Measurements from ENCODE around the gene ARHGEF19.
"Not testable (repeated sequence)": the region's sequence is repeated elsewhere in the genome, so short reads cannot be mapped to it uniquely, and the experiment has no call there.

The ARHGEF19 gene

DNA sequence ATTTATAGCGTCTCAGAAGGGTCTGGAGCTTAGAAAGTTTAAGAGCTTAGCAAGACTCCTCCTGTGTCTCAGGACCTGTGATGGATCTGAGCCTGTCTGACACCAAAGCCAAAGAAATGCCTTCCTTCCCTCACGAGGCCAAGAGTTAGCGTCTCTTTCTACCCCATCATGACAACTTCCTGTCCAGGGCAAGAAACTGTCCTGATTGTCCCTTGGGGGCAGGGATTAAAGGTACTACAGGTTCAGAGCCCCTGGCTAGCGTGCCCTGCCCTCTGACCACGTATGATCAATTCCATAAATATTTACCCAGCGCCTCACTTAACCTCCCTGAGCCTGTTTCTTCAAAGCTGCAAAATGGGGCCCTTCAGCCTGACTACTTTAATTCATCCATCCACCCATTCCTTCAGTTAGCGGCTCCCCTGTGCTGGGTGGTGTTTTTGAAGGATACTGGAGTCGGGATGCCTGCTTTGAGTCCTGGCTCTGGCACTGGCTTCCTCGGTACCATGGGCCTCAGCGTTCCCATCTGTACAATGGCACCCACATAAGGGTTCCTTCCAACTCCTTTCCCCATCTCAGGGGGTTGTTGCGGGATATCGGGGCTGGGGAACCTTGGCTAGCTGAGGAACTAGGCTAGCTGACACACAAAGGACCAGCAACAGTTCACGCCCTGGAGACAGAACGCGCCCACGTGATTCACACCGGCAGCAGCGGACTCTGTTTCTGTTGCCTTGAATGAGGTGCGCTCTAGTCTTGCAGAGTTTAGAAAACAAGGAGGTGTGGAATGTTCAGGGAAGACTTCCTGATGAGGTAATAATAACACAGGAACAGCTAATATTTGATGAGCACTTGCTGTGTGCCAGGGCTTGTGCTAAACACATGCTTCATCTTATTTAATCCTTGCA is 33.6 kb downstream of the ARHGEF19 start:
- no peak for DNase-seq

DNA sequence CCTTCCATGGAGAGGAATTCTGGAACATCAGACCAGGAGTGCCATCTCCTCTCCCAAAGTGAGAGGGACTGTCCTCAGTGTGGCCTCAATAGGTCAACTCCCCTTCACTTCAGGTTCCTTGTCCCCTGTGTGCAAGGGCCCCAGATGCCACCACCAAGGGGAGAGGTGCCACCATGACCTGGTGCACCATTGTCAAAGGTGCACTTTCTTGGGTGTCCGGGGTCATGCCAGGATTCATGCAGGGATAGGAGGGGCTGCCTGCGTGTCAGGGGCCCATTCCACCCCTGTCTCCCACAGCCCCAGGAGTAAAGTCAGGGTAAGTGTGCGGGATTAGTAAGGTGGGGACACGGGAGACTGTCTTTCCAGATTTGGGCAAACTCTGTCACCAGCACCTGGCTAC is 35.1 kb downstream of the ARHGEF19 start:
- DNase-seq = no peak

DNA sequence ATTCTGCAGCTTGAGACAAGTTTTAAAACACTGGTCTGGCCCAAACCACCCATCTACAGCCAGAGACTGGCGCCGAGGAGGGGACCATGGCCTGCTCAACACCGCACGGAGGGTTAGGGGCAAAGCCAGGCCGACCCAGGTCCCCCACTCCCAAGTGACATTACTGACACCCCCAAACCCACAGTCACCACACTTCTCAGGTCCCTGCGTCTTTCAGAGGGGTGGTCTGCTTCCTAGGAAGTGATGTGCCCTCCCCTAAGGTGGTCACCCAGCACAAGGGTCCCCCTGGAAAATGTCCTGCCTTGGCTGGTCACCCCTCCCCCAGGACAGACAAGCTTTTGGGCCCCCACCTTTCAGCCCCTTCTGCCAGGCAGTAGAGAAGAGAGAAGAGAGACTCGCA is 35.8 kb downstream of the ARHGEF19 start:
- DNase-seq = no peak

DNA sequence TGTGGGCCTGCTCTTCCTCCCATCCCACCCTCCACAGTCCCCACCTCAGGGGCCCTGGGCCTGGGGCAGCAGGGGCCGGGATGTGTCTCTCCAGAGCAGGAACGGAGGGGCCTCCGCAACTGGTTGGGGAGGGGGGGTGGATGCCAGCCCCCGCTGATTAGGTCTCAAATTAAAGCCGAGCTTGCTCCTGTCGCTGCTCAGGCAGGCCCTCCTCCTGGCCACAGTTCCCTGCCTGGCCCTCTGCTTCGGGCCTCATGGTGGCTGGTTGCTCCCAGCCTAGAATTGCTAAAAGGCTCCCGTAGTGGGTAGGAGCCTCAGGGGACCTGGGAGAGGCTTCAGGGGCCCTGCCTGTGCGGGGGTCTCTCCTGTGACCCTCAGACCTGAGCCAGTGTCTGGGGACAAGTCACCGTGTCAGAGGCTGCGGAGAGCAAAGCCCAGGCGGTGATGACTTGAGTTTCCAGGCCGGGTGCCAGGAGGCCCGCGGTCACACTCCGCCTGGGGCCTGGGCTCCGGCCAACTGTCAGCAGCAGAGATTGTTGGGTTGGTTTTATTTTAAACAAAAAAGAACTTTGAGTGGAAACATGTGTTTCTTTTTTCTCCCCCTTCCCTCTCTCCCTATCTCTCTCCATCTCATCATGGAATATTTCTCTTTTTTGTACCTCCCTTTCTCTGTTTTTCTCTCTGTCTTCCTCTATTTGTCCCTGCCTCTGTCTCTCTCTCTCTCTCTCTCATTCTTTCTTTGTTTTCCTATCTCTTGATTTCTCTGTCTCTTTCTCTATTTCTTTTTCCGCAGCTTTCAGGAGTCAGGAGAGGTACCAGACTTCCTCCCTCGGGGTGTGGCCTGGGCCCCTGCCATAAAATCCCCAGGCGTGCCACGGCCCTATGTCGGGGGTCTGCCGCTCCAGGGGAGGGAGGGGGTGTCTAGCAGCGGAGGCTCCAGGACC is 36.6 kb downstream of the ARHGEF19 start:
- no peak for DNase-seq

DNA sequence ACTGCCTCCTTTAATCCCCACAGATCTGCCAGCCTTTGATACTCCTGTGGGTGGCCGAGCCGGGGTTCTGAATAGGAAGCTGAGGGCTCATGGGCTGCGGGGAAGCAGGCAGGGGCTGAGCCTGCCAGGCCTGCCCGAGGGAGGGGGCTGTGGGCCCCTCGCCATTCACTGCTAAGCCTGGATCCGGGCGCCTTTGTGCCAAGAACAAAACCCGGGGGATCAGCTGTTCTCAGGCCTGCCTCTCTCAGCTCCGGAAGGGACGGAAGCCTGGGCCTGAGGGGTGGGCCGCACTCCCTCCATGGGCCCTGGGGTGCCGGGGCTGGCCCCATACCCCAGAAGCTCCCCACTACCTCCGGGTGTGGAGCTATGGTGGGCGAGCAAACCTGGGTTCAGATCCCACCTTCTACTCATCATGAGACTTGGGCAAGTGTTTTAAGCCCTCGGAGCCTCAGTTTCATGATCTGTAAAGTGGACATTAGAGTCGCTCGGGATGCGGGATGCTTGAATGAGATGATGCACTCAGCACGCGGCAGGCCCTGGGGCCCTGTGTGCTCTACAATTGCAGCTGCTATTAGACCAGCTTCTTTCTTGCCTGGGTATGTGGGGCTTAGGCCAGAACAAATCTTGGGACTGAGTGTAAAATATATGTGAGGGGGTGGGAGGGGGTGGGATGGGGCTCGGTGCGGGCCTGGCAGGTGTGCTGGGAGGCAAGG is 37.4 kb downstream of the ARHGEF19 start:
- no peak for DNase-seq

DNA sequence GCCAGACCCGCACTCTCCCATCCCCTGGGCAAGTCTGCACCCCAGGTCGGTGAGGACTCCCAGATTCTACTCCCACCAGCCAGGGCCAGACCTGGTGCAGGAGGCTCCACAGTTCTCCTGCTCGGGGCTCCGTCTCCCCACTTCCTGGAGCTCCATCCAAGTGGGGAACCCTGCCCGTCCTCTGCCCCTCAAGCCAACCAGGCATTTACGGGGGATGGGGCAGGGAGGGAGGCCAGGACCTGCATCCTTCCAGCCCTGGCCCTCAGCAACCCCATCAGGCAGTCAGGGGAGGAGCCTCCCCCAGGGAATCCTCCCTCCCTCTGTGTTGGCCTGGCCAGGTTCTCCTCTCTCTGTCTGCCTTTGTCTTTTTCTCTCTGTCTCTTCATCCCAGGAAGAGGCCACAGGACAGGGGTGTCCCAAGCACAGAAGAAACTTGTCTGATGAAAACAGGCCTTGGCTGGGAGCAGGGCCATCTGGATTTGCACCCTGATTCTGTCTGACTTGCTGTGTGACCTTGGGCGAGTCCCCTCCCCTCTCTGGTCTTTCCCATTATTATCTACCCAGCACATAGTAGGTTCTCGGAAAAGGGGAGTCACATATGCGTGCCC is 38.1 kb downstream of the ARHGEF19 start:
- no peak for DNase-seq

DNA sequence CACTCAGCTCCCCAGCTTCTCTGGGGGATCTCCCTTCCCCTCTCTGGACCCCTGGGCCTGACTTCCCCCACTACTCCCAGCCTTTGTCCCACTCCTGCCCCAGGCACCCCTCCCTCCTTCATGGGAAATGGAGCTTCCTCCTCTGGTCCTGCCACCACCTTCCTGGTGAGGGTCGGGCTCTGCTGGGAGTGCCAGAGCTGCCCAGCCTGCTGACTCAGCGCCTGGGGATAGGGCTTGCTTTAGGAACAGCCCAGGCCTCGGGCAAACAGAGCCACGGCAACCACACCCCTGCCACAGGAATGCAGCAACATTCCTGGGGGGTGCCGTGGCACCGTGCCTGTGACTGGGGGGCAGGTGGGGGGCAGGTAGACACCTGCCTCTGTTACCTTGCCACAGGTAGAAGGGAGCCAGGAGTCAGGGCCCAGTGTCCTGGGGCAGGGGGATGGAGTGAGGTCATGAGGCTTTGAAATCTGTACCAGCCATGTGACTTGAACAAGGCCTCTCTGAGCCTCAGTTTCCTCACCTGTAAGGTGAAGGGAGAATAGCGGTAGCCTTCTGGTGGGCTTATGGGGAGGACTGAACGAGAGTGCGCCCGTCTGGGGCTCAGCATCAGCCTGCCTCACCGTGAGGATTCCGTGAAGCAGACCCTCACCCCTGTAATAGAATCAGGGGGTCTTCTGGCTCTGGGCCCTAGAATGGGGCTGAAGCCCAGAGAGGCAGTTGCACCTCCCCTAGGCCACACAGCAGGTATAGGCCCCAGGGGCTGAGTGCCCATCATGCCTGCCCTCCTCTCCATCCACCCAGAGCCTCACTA is 38.8 kb downstream of the ARHGEF19 start:
- DNase-seq = no peak

DNA sequence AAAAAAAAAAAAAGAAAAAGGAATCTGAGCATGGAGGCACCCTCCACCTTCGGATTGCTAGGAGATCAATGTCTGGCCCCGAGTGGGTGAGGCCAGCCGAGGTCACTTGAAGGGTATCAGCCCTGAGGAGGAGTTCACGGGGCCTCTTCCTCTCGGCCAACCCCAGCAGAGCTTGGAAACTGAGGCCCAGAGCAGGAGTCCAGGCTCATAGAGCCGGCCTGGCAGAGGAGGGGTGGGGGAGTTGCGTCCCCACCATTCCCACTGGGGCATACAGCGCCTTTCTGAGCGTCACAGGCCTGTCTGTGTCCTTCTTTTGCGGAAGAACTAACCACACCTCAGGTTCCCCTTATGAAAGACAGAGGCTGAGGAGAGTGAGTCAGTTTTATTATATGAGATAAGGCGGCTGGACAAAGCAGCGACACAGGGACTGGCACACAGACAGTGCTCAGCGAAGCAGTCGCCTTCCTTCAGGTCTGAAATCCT is 39.4 kb downstream of the ARHGEF19 start:
- DNase-seq = peak; percentile 59

DNA sequence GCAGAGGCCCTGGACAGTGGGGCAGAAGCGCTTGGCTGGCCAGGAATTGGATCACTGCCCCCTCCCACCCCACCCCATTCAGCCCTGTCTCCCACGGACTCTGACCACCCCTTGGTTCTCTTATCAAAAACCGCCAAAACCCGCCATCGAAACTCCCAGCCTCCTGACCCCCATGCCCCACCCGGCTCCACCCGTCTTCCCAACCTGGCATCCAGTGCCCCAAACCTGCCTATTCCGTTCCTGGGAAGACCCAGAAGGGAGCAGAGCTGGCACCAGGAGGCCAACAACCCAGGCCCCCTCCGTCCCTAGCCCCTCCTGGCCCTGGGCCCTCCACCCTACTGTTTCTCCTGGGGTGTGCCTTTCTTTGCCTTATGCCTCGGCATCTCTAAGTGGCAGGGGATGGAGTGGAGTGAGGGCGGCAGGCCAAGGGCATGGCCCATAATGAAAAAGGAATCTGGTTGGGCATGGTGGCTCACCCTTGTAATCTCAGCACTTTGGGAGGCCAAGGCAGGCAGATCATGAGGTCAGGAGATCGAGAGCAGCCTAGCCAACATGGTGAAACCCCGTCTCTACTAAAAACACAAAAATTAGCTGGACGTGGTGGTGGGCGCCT is 40.1 kb downstream of the ARHGEF19 start:
- no peak for DNase-seq

DNA sequence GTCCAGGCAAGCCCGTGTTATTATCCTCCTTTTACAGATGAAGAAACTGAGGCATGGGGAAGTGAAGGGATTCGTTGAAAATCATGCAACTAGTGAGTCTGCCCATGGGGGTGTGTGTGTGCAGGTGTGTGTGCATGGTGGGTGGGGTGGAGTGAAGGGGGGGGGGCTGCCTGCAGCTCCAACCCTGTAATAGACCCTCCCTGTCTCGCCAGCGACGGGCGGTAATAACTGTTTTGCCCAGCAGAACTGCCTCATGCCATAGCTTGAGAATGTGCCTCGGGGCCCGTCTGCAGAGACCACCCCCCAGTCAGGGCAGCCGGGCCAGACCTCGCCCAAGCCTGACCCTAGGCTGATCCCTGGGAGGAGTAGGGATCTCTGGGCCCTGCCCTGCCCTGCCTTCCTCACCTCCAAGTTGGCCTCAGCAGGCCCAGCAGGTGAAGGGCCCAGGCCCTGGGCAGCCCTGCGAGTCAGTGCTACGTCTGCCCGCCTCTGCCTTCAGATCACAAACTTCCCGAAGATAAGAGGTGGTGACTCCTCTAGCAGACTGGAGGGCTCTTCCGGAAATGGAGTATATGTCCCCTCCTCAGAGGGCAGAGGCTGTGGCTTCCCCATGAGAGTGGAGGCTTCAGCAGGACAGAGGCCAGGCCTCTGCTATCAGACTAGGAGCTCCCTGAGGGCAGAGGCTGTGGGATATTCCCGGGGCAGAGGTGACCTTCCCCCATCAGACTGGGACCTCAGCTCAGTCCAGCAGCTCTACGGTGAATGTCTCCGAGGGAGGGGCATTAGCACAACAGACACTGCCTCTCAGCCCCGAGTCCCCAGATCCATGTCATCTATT is 40.9 kb downstream of the ARHGEF19 start:
- no peak for DNase-seq

DNA sequence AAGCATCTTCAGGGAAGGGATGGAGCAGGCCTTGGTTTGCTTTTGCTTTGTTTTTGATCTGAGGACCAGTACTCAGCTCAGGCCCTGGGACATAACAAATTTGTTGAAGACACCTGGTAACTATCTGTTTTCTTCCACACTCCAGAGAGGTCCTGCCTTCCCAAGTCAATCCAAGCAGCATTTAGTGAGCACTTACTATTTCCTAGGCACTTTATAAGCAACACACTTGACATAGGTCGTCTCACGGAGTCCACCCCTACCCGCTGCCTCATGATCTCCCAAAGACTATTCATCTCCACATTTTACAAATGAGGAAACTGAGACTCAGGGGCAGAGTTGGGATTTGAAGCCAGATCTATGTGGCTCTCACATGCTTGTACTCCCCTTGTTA is 42.2 kb downstream of the ARHGEF19 start:
- DNase-seq = no peak

DNA sequence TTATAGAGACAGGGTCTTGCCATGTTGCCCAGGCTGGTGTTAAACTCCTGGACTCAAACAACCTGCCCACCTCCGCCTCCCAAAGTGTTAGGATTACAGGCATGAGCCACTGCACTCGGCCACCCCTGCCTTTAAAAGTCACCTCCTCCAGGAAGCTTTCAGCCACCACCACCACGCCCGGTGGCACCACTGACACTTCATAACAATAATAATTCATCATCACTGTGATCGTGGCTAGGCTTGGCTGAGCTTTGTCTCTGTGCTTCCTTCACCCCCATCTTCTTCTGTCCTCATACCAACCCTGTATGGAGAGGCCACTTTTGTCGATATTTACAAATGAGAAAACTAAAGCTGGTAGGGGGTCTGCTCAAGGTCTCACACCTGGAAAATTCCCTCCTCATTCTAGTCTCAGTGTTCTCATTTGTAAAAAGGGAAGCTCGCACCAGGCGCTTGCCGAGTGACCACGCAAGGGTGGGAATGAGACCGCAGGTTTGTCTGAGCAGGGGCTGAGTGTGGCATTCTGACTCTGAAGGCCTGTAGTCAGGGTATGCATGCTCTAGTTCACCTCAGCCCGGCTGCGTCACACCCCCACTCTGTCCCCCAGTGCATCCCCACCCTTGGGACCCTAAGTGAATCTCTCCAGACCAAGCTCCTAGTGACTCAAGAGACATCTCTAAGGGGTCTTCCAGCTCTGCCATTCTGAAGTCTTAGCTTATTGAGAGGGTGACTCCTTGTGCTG is 43.7 kb downstream of the ARHGEF19 start:
- DNase-seq = no peak

DNA sequence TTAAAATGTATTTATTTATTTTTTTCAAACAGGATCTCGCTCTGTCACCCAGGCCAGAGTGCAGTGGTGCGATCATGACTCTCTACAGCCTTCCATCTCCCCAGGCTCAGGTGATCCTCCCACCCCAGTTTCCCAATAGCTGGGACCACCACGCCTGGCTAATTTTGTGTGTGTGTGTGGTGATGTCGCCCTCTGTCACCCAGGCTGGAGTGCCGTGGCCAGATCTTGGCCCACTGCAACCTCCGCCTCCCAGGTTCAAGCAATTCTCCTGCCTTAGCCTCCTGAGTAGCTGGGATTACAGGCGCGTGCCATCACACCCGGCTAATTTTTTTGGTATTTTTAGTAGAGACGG is 44.3 kb downstream of the ARHGEF19 start:
- DNase-seq = not testable (repeated sequence)

DNA sequence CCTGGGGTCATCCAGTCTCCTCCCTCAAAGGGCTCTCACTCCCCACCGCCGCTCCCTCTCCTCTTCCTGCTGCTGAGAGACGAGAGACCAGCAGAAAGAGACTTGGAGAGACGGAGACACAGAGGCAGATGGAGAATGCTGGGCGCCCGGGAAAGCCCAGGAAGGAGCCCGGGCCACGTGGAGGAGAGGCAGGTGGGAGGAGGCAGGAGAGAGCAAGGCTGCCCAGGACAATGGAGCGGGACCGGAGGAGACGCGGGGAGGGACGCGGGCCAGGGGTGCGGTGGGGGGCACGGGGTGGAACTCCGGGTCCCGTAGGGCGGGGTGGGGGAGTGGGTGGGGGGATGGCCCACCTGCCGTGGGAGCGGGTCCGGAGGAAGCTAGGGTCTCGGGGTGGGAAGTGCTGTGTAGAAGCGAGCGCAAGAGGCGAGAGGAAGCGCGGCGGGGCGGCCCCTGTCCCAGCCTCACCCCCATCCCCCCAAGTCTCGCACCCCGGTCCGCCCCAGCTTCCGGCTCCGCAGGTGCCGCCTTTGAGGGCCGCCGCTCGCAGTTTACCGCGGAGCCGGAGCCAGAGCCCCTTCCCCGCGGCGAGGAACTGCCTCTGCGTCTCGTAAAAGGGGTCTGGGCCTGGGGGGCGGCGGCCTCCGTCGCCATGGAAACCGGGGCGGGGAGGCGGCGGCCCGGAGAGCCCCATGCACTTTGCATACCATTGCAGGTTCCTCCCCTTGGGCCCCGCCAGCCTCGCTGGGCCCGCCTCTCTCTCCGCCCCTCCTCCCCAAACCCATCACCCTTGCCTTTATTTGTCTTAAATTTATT is 44.9 kb downstream of the ARHGEF19 start:
- DNase-seq = no peak

DNA sequence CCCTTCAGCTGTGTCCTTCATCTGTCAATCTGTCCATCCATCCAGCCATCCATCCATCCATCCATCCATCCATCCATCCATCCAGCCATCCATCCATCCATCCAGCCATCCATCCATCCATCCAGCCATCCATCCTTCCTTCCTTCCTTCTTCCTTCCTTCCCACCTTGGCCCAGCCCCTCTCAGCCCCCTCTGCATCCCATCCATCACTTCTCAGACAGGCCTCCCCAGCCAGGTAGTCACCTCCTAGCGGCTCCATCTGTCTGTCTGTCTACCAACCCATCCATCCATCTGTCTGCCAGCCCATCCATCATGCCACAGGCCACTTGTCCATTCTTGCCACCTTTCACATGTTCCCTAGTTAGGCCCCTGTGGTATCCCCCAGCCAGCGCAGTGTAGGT is 46.3 kb downstream of the ARHGEF19 start:
- no peak for DNase-seq

DNA sequence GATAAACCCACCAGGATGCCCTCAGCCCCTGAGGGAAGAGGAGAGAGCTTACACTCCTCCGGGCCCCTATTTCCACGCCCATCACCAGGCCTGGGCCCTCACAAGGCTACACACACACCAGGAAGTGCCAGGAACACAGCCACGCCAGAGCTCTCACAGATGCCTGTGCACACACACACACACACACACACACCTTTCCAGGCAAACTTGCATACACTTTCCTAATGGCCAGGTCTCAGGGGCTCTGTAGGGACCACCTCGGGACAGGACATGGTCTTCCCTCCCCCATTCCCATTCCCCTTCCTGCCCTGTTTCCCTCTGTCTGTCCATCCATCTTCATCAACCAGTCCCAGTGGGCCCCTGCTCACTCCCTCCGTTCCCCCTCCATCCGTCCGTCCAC is 46.9 kb downstream of the ARHGEF19 start:
- no peak for DNase-seq

DNA sequence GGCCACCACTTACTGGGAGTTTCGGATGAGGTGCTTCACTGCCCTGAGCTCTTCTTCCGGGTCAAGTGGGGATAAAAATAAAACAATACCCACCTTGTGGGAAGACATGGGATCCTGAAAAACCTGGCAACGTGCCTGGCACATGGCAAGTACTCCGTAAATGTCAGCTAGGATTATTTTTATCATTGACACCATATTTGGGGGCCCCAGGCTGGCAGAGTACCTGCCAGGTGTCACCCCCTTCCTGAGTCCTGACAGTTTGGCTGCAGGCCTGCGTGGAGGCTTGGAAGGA is 47.4 kb downstream of the ARHGEF19 start:
- DNase-seq = no peak

DNA sequence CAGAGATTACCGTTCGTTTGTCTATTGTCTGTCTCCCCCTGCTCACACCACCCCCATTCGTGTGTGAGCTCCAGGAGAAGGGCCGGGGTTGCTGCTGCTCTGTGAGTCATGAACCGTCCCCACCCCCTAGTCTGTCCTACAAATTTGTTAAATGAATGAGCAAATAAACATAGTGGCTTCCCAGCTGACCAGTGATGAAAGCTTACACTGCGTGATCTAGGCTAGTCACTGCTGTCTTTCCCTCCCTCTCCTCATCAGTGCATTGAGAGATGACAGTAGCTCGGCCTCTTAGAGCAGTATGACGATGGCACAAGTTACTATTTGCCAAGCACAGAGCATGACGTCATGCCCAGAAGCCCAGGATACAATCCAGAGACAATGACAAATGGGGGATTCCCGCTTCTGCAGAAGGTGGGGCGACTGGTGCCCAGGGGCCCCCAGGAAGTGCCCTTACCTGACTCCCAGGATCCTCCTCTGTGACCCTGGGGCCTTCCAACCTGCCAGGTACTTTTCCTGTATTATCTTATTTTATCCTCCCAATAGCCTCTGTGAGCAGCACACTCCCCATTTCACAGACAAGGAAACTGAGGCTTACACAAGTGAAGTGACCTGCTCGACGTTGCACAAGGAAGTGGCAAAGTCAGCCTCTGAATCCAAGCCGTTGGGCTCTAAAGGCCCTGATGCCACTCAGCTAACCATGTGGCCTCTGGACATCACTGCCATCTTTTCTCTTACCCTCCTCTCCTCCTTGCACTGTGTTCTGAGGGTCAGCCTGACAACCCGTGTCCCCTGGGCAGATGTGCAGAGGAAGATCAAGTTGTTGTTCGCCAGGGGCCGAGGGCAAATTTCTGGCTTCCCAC is 48.0 kb downstream of the ARHGEF19 start:
- no peak for DNase-seq
